Trophoblast cell (in vitro differentiated cells and primary cell): ENCODE data around the gene EIF4G1.

Source experiments
- DNase-seq, 2 donors: peaks; one replicate each; pipeline ENCODE4 v3.0.0-alpha.2; 2016
- H2AFZ ChIP-seq: 2 replicates; pipeline ENCODE4 v1.6.1; 2013; ENCODE audit warnings: low read length, moderate library complexity, mild to moderate bottlenecking; ENCODE audit not compliant: insufficient read depth, poor library complexity
- H2AK5ac ChIP-seq: 2 replicates; pipeline ENCODE4 v1.6.1; 2013; ENCODE audit warnings: mild to moderate bottlenecking, low read length
- H2BK120ac ChIP-seq: 2 replicates; pipeline ENCODE4 v1.6.1; 2013; ENCODE audit warnings: low read length, mild to moderate bottlenecking, moderate library complexity; ENCODE audit not compliant: insufficient read depth, poor library complexity
- H2BK12ac ChIP-seq: 2 replicates; pipeline ENCODE4 v1.6.1; 2013; ENCODE audit warnings: mild to moderate bottlenecking, low read length, moderate library complexity
- H2BK5ac ChIP-seq: 2 replicates; pipeline ENCODE4 v1.6.1; 2013; ENCODE audit warnings: low read length, low read depth, moderate library complexity, mild to moderate bottlenecking; ENCODE audit not compliant: poor library complexity
- H3K14ac ChIP-seq: 2 replicates; pipeline ENCODE4 v1.6.1; 2013; ENCODE audit warnings: mild to moderate bottlenecking, low read length
- H3K18ac ChIP-seq: 2 replicates; pipeline ENCODE4 v1.6.1; 2013; ENCODE audit warnings: mild to moderate bottlenecking, low read length
- H3K23ac ChIP-seq: 2 replicates; pipeline ENCODE4 v1.6.1; 2013; ENCODE audit warnings: low read length
- H3K27ac ChIP-seq: 2 replicates; pipeline ENCODE4 v1.5.1; 2013; ENCODE audit warnings: low read depth, mild to moderate bottlenecking, inconsistent platforms, low read length, moderate library complexity
- H3K27me3 ChIP-seq: 2 replicates; pipeline ENCODE4 v1.6.1; 2013; ENCODE audit warnings: inconsistent platforms, mild to moderate bottlenecking, low read length, moderate library complexity; ENCODE audit not compliant: insufficient read depth
- H3K36me3 ChIP-seq, 2 experiments: 1 replicate in 1 of 2; 2 replicates in 1 of 2; pipeline ENCODE4 v1.6.1; 2013; ENCODE audit warnings: low read length in 2 of 2, mild to moderate bottlenecking in 2 of 2, moderate library complexity in 1 of 2; ENCODE audit not compliant: insufficient read depth in 2 of 2, control insufficient read depth in 1 of 2
- H3K4ac ChIP-seq: 2 replicates; pipeline ENCODE4 v1.6.1; 2013; ENCODE audit warnings: low read depth, mild to moderate bottlenecking, low read length, moderate library complexity
- H3K4me1 ChIP-seq, 2 experiments: 1 replicate in 1 of 2; 2 replicates in 1 of 2; pipeline ENCODE4 v1.6.1; 2013; ENCODE audit warnings: low read length in 2 of 2, mild to moderate bottlenecking in 2 of 2, moderate library complexity in 1 of 2; ENCODE audit not compliant: insufficient read depth in 2 of 2, control insufficient read depth in 1 of 2
- H3K4me2 ChIP-seq: 2 replicates; pipeline ENCODE4 v1.6.1; 2013; ENCODE audit warnings: inconsistent platforms, mild to moderate bottlenecking, low read length, moderate library complexity
- H3K4me3 ChIP-seq: 2 replicates; pipeline ENCODE4 v1.5.1; 2013; ENCODE audit warnings: mild to moderate bottlenecking, low read depth, low read length, inconsistent platforms
- H3K79me1 ChIP-seq: one replicate; pipeline ENCODE4 v1.6.1; 2013; ENCODE audit warnings: low read length
- H3K79me2 ChIP-seq: 2 replicates; pipeline ENCODE4 v1.6.1; 2013; ENCODE audit warnings: low read length, mild to moderate bottlenecking; ENCODE audit not compliant: control insufficient read depth, insufficient read depth, poor library complexity
- H3K9ac ChIP-seq: 2 replicates; pipeline ENCODE4 v1.6.1; 2013; ENCODE audit warnings: mild to moderate bottlenecking, low read length
- H3K9me3 ChIP-seq: 2 replicates; pipeline ENCODE4 v1.6.1; 2013; ENCODE audit warnings: low read depth, mild to moderate bottlenecking, control low read depth, inconsistent platforms, low read length; ENCODE audit not compliant: insufficient read depth
- H4K12ac ChIP-seq: 2 replicates; pipeline ENCODE4 v1.6.1; 2013; ENCODE audit warnings: low read depth, mild to moderate bottlenecking, low read length, moderate library complexity
- H4K8ac ChIP-seq: 2 replicates; pipeline ENCODE4 v1.6.1; 2013; ENCODE audit warnings: low read depth, mild to moderate bottlenecking, low read length, moderate library complexity
- H4K91ac ChIP-seq: one replicate; pipeline ENCODE4 v1.6.1; 2013; ENCODE audit warnings: low read depth, mild to moderate bottlenecking, low read length, moderate library complexity
- WGBS: extraction: QIAGEN DNeasy Blood & Tissue Kit; methylation state at CpG from one replicate; pipeline ENCODE4 v1.1.7; 2013; ENCODE audit warnings: missing lambda C conversion rate; ENCODE audit not compliant: insufficient read length, insufficient coverage; ENCODE audit errors: extremely low coverage; 5-methylcytosine and 5-hydroxymethylcytosine counted together

The EIF4G1 gene

GRCh38 chr3:184291738-184292445 is 22.5 kb upstream of the EIF4G1 start:
- H2BK5ac ChIP-seq: no peak overlapping the region
- H3K9me3 ChIP-seq: peaks cover 2% of the 10 kb centered on the region
- no peaks in the 10 kb centered on the region for H3K79me2 ChIP-seq
- no peak overlapping the region for H2AK5ac ChIP-seq
- H3K4me2 ChIP-seq: no peak overlapping the region
- H3K4me3 ChIP-seq: no peak overlapping the region
- no peak overlapping the region for H3K23ac ChIP-seq
- no peak overlapping the region for H3K27ac ChIP-seq
- H3K4ac ChIP-seq: no peak overlapping the region
- no peak overlapping the region for H2BK12ac ChIP-seq
- no peak overlapping the region for H3K14ac ChIP-seq
- no peak overlapping the region for H4K91ac ChIP-seq
- H3K18ac ChIP-seq: no peak overlapping the region
- no peak overlapping the region for H2BK120ac ChIP-seq
- H4K8ac ChIP-seq: no peak overlapping the region
- no peak overlapping the region for H4K12ac ChIP-seq
- H3K79me1 ChIP-seq: no peaks in the 10 kb centered on the region
- H3K4me1 ChIP-seq: no peaks in the 10 kb centered on the region
- H2AFZ ChIP-seq: no peak overlapping the region
- no peak overlapping the region for H3K9ac ChIP-seq
- H3K27me3 ChIP-seq: no peaks in the 10 kb centered on the region
- no peak for DNase-seq
- WGBS: no CpG with 5 or more reads among the region's 21 CpGs
- H3K36me3 ChIP-seq: no peaks in the 10 kb centered on the region

- no peak overlapping the region for H3K14ac ChIP-seq
- peaks cover 9% of the 10 kb centered on the region for H3K79me1 ChIP-seq
- H3K36me3 ChIP-seq: peaks cover 0 to 6% of the 10 kb centered on the region in 2 experiments
- no peak overlapping the region for H3K27ac ChIP-seq
- H3K9ac ChIP-seq: no peak overlapping the region
- no peak overlapping the region for H3K4me2 ChIP-seq
- no CpG with 5 or more reads among the region's 3 CpGs for WGBS
- H4K91ac ChIP-seq: no peak overlapping the region
- no peaks in the 10 kb centered on the region for H3K27me3 ChIP-seq
- H3K18ac ChIP-seq: no peak overlapping the region
- no peak overlapping the region for H2AK5ac ChIP-seq
- no peak overlapping the region for H3K23ac ChIP-seq
- H2BK5ac ChIP-seq: no peak overlapping the region
- H2BK120ac ChIP-seq: no peak overlapping the region
- H3K4me3 ChIP-seq: no peak overlapping the region
- H4K8ac ChIP-seq: no peak overlapping the region
- DNase-seq: no peak
- no peak overlapping the region for H2AFZ ChIP-seq
- H4K12ac ChIP-seq: no peak overlapping the region
- H3K9me3 ChIP-seq: peaks cover 2% of the 10 kb centered on the region
- H2BK12ac ChIP-seq: no peak overlapping the region
- no peak overlapping the region for H3K4ac ChIP-seq
- H3K4me1 ChIP-seq: peaks cover 0 to 4% of the 10 kb centered on the region in 2 experiments
- peaks cover 10% of the 10 kb centered on the region for H3K79me2 ChIP-seq
These were observed 18.6 kb upstream of the EIF4G1 start for GRCh38 chr3:184295771-184296170.

GRCh38 chr3:184296616-184297015 is 17.8 kb upstream of the EIF4G1 start:
- H3K27ac ChIP-seq: no peak overlapping the region
- peaks cover 2% of the 10 kb centered on the region for H3K9me3 ChIP-seq
- no peak overlapping the region for H2AFZ ChIP-seq
- WGBS: no CpG with 5 or more reads among the region's 7 CpGs
- no peak overlapping the region for H4K12ac ChIP-seq
- peaks cover 10% of the 10 kb centered on the region for H3K79me2 ChIP-seq
- H3K4me3 ChIP-seq: no peak overlapping the region
- no peak overlapping the region for H2AK5ac ChIP-seq
- H3K27me3 ChIP-seq: no peaks in the 10 kb centered on the region
- no peak overlapping the region for H2BK5ac ChIP-seq
- H3K4me2 ChIP-seq: no peak overlapping the region
- H3K14ac ChIP-seq: no peak overlapping the region
- peaks cover 3 to 10% of the 10 kb centered on the region in 2 experiments for H3K36me3 ChIP-seq
- H3K9ac ChIP-seq: no peak overlapping the region
- no peak overlapping the region for H4K91ac ChIP-seq
- DNase-seq: no peak
- H2BK12ac ChIP-seq: no peak overlapping the region
- peaks cover 9% of the 10 kb centered on the region for H3K79me1 ChIP-seq
- H3K4me1 ChIP-seq: peaks cover 0 to 4% of the 10 kb centered on the region in 2 experiments
- no peak overlapping the region for H2BK120ac ChIP-seq
- H3K4ac ChIP-seq: no peak overlapping the region
- no peak overlapping the region for H3K23ac ChIP-seq
- H3K18ac ChIP-seq: no peak overlapping the region
- H4K8ac ChIP-seq: no peak overlapping the region

GRCh38 chr3:184298759-184299487 is 15.5 kb upstream of the EIF4G1 start, which contains the start of gene PSMD2:
Gene PSMD2, plus strand, starts transcription at chr3:184299241. Its CDS starts 26 bp downstream, at chr3:184299267.
- peak within 1 kb of the TSS; percentile 14 for H3K27ac ChIP-seq
- peak within 1 kb of the TSS; percentile 57 for H2BK120ac ChIP-seq
- peaks cover 0 to 4% of the 10 kb centered on the region in 2 experiments for H3K4me1 ChIP-seq
- peak within 1 kb of the TSS; percentile 96 for H3K4ac ChIP-seq
- H2AFZ ChIP-seq: peak within 1 kb of the TSS; percentile 66
- no peak within 1 kb of the TSS for H3K23ac ChIP-seq
- peak within 1 kb of the TSS; percentile 95 for H4K8ac ChIP-seq
- peak; percentile 96 to 98 for DNase-seq
- WGBS: no CpG with 5 or more reads among the region's 78 CpGs
- no peak within 1 kb of the TSS for H2BK12ac ChIP-seq
- peak within 1 kb of the TSS; percentile 96 for H3K14ac ChIP-seq
- peak within 1 kb of the TSS; percentile 85 for H2BK5ac ChIP-seq
- peak within 1 kb of the TSS; percentile 92 for H3K9ac ChIP-seq
- H3K18ac ChIP-seq: peak within 1 kb of the TSS; percentile 81
- H3K9me3 ChIP-seq: no peaks in the 10 kb centered on the region
- peaks cover 9% of the 10 kb centered on the region for H3K79me1 ChIP-seq
- peak within 1 kb of the TSS; percentile 99 for H2AK5ac ChIP-seq
- H4K12ac ChIP-seq: peak within 1 kb of the TSS; percentile 95
- no peaks in the 10 kb centered on the region for H3K27me3 ChIP-seq
- peaks cover 23 to 32% of the 10 kb centered on the region in 2 experiments for H3K36me3 ChIP-seq
- peak within 1 kb of the TSS; percentile 85 for H4K91ac ChIP-seq
- peak within 1 kb of the TSS; percentile 96 for H3K4me3 ChIP-seq
- peaks cover 10% of the 10 kb centered on the region for H3K79me2 ChIP-seq
- H3K4me2 ChIP-seq: peak within 1 kb of the TSS; percentile 89
